B cell (primary cell): ENCODE measurements around the gene NT5DC3. TPM values are rescaled to one million over a fixed set of nuclear protein-coding genes. Genes with fewer than 3 reads are reported as not detected.

ENCODE experiments used
- ATAC-seq: fragments of 200-7000 bp; cut with Tn5 transposase; one replicate; pipeline ENCODE4 v1.10.0; 2021; ENCODE audit warnings: low read depth, mild to moderate bottlenecking, moderate number of reproducible peaks, moderate library complexity
- CTCF ChIA-PET: fragments of 350-600 bp; sonication (Branson Sonifier 250); formaldehyde crosslinking; loops from one replicate; lab custom pipeline; 2021; ENCODE audit warnings: antibody characterized with exemption, inconsistent platforms; lab: Charles Lee
- POLR2A ChIA-PET: fragments of 350-600 bp; sonication (Branson Sonifier 250); formaldehyde crosslinking; loops from one replicate; lab custom pipeline; 2021; ENCODE audit warnings: antibody characterized with exemption; lab: Charles Lee
- DNase-seq: peaks from one replicate; pipeline ENCODE4 v3.0.0; 2013
- H2AFZ ChIP-seq: 2 replicates; pipeline ENCODE4 v1.6.1; 2012; ENCODE audit warnings: mild to moderate bottlenecking, low read depth, low read length; ENCODE audit not compliant: insufficient read depth, poor library complexity, severe bottlenecking
- H3K27ac ChIP-seq, 2 donors: 1 replicate in 1 of 2; 2 replicates in 1 of 2; pipeline ENCODE4 v1.5.1; 2012 to 2013; ENCODE audit warnings: low read length in 2 of 2, mild to moderate bottlenecking in 2 of 2, moderate library complexity in 1 of 2
- H3K27me3 ChIP-seq, 4 experiments: fragments of 200-600 bp in 1 of 4; sonication (generic) in 1 of 4; replicated peaks in 1 of 4; 1 replicate in 2 of 4; 2 replicates in 2 of 4; pipeline versions ENCODE4 v1.6.1 to v1.7.0; 2013 to 2016; ENCODE audit warnings: low read length in 3 of 4, mild to moderate bottlenecking in 2 of 4, mixed read lengths in 1 of 4, moderate library complexity in 1 of 4; ENCODE audit not compliant: insufficient read depth in 4 of 4, control insufficient read depth in 3 of 4; ENCODE audit errors: control extremely low read depth in 1 of 4
- H3K36me3 ChIP-seq, 2 experiments: replicated peaks in 1 of 2; 1 replicate in 1 of 2; 2 replicates in 1 of 2; pipeline versions ENCODE4 v1.6.1 to v1.7.1; 2013; ENCODE audit warnings: low read length in 1 of 2; ENCODE audit not compliant: insufficient read depth in 2 of 2, control insufficient read depth in 1 of 2; ENCODE audit errors: control extremely low read depth in 1 of 2, extremely low read depth in 1 of 2
- H3K4me1 ChIP-seq, 2 donors: fragments of 200-600 bp in 1 of 2; sonication (generic) in 1 of 2; 1 replicate in 1 of 2; 2 replicates in 1 of 2; pipeline versions ENCODE4 v1.5.1 to v1.6.1; 2013 to 2017; ENCODE audit warnings: low read length in 2 of 2; ENCODE audit not compliant: control insufficient read depth in 2 of 2, insufficient read depth in 2 of 2
- H3K4me2 ChIP-seq: replicated peaks from 2 replicates; pipeline ENCODE3; 2012; ENCODE audit warnings: mild to moderate bottlenecking, low read depth, low read length; ENCODE audit not compliant: poor library complexity, severe bottlenecking
- H3K4me3 ChIP-seq, 5 experiments: fragments of 200-600 bp in 1 of 5; sonication (generic) in 1 of 5; 1 replicate in 3 of 5; 2 replicates in 2 of 5; pipeline versions ENCODE4 v1.5.1 to v1.7.0; 2011 to 2016; ENCODE audit warnings: low read length in 4 of 5, mild to moderate bottlenecking in 4 of 5, low read depth in 2 of 5, control low read depth in 1 of 5, moderate library complexity in 1 of 5; ENCODE audit not compliant: insufficient read depth in 1 of 5; ENCODE audit errors: control extremely low read depth in 1 of 5, extremely low read depth in 1 of 5
- H3K79me2 ChIP-seq: fragments of 200-600 bp; sonication (generic); one replicate; pipeline ENCODE4 v1.6.0; 2016; ENCODE audit warnings: low read length; ENCODE audit not compliant: control insufficient read depth, insufficient read depth
- H3K9ac ChIP-seq: fragments of 200-600 bp; sonication (generic); 2 replicates; pipeline ENCODE4 v1.6.1; 2017; ENCODE audit warnings: mild to moderate bottlenecking, low read length, moderate library complexity
- H3K9me3 ChIP-seq, 3 donors: one replicate each; pipeline versions ENCODE4 v1.6.1 to v1.7.1; 2013; ENCODE audit warnings: low read length in 2 of 3; ENCODE audit not compliant: control insufficient read depth in 2 of 3, insufficient read depth in 1 of 3; ENCODE audit errors: control extremely low read depth in 1 of 3
- H4K20me1 ChIP-seq: 2 replicates; pipeline ENCODE4 v1.6.0; 2012; ENCODE audit warnings: mild to moderate bottlenecking, low read length; ENCODE audit not compliant: insufficient read depth, control insufficient read depth, poor library complexity, severe bottlenecking
- H3K27ac Mint-ChIP-seq: one replicate; pipeline ENCODE4 v1.8.0; 2021; ENCODE audit warnings: mixed read lengths
- H3K27me3 Mint-ChIP-seq: one replicate; pipeline ENCODE4 v1.8.0; 2021; ENCODE audit warnings: mixed read lengths
- H3K4me1 Mint-ChIP-seq: one replicate; pipeline ENCODE4 v1.8.0; 2021; ENCODE audit warnings: mixed read lengths
- H3K4me3 Mint-ChIP-seq: one replicate; pipeline ENCODE4 v1.8.0; 2021; ENCODE audit warnings: mixed read lengths
- H3K9me3 Mint-ChIP-seq: one replicate; pipeline ENCODE4 v1.8.0; 2022; ENCODE audit warnings: mixed read lengths; ENCODE audit not compliant: insufficient read depth
- EZH2 ChIP-seq: IDR thresholded peaks from 2 replicates; pipeline ENCODE4 v1.6.1; 2012; ENCODE audit warnings: borderline replicate concordance, low read depth, mild to moderate bottlenecking, moderate library complexity, low read length; ENCODE audit not compliant: insufficient read depth, poor library complexity, severe bottlenecking
- WGBS: methylation state at CpG from one replicate; pipeline ENCODE4 v1.1.5; 2013; ENCODE audit warnings: missing lambda C conversion rate; ENCODE audit not compliant: insufficient coverage; 5-methylcytosine and 5-hydroxymethylcytosine counted together
- intact Hi-C: fragments of 100-400 bp; cut with micrococcal nuclease; formaldehyde crosslinking; loops from one replicate; pipeline ENCODE4 v1.10.0; 2022
- polyA plus RNA-seq: library from polyadenylated mRNA; depleted of rRNA; stranded (reverse); fragments of >200 nt; gene quantifications from 2 replicates; pipeline ENCODE4 v1.2.3, GENCODE V29; 2012
- total RNA-seq, 2 donors: library from RNA; stranded (reverse); fragments of 120-200 nt in 1 of 2; gene quantifications; 1 replicate in 1 of 2; 2 replicates in 1 of 2; pipeline versions ENCODE4 v1.2.3 to v1.2.4, GENCODE V29; 2013 to 2022
- TF ChIP-seq, protein P1 (sequence below): fragments of 200-600 bp; IDR thresholded peaks from one replicate; pipeline ENCODE4 v1.8.0; 2022; ENCODE audit warnings: antibody characterized with exemption, mild to moderate bottlenecking

Gene NT5DC3
- total and polyA plus RNA-seq, 2 donors (not counting 1 experiment from before 2014, with no cell fraction given) = 4.4 to 10.6 TPM

DNA sequence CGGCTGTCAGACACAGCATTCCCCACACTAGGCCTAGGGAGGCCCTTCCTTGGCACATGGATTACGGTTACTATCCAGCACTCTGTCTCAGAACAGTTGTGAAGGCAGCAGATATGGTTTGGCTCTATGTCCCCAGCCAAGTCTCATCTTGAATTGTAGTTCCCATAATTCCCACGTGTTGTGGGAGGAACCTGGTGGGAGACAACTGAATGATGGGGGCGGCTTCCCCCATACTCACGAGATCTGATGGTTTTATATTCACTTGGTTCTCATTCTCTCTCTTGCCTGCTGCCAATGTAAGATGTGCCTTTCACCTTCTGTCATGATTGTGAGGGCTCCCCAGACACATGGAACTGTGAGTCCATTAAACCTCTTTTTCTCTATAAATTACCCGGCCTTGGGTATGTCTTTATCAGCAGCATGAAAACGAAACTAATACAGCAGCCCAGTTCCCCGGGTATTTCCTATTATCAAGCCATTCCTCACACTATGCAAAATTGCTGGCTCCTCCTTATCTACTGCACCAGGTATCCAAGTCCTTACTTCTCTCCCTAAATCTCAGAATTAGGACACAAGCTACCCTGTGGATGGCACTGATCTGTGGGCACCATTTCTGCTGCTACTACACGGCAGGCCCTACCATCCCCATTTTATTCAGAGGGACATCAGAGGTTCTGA, 33.3 kb downstream of the NT5DC3 start:
- DNase-seq (no peak), ATAC-seq (no peak)
- Histone ChIP-seq H3K4me3 (no peak overlapping the region), H3K9ac (no peak overlapping the region), H2AFZ (no peak overlapping the region), H3K4me1 (no peaks in the 10 kb centered on the region), H4K20me1 (no peaks in the 10 kb centered on the region), H3K9me3 (no peaks in the 10 kb centered on the region), H3K27me3 (no peaks in the 10 kb centered on the region), H3K27ac (no peak overlapping the region), H3K79me2 (no peaks in the 10 kb centered on the region), H3K36me3 (peaks cover 6 to 32% of the 10 kb centered on the region in 2 experiments), H3K4me2 (no peak overlapping the region)
- H3K4me3 Mint-ChIP-seq = no peak overlapping the region
- no peaks in the 10 kb centered on the region for H3K4me1 Mint-ChIP-seq
- no peak overlapping the region for H3K27ac Mint-ChIP-seq
- no peak for TF ChIP-seq EZH2
- TF ChIP-seq, protein P1, sequence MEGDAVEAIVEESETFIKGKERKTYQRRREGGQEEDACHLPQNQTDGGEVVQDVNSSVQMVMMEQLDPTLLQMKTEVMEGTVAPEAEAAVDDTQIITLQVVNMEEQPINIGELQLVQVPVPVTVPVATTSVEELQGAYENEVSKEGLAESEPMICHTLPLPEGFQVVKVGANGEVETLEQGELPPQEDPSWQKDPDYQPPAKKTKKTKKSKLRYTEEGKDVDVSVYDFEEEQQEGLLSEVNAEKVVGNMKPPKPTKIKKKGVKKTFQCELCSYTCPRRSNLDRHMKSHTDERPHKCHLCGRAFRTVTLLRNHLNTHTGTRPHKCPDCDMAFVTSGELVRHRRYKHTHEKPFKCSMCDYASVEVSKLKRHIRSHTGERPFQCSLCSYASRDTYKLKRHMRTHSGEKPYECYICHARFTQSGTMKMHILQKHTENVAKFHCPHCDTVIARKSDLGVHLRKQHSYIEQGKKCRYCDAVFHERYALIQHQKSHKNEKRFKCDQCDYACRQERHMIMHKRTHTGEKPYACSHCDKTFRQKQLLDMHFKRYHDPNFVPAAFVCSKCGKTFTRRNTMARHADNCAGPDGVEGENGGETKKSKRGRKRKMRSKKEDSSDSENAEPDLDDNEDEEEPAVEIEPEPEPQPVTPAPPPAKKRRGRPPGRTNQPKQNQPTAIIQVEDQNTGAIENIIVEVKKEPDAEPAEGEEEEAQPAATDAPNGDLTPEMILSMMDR = no peak
- intact Hi-C loops = no loop called here
- CTCF ChIA-PET = interaction anchor here (0.5 kb wide), 1 partner anchor 525 kb away, joined by 3 read pairs; no protein-coding TSS in a partner anchor
- 90% methylated on average over 7 of the region's 9 CpGs for WGBS
- H3K27me3 Mint-ChIP-seq = no peaks in the 10 kb centered on the region
- POLR2A ChIA-PET = no interaction called here
- H3K9me3 Mint-ChIP-seq = no peaks in the 10 kb centered on the region

DNA sequence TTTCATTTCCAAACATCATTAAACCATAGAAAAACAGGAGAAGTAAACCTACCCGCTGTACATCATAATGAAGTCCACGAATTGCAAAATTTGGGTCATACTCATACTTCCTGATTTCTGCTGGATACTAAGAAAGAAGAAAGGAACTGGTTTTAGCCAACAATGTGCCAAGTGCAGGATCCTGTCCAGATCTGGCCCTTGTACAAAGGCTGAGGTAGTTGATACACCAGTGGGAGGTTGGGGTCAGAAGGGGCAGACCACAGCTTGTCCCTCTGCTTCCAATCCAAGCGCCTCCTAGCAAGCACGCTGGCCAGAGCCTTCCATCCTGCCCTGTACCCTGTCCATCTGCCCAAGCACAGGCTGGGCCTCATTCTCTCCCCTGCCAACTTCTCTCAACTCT, 34.2 kb downstream of the NT5DC3 start:
- no peaks in the 10 kb centered on the region for H3K9me3 Mint-ChIP-seq
- Histone ChIP-seq H3K9ac (no peak overlapping the region), H3K4me2 (no peak overlapping the region), H4K20me1 (no peaks in the 10 kb centered on the region), H3K36me3 (peaks cover 6 to 34% of the 10 kb centered on the region in 2 experiments), H3K27me3 (no peaks in the 10 kb centered on the region), H3K9me3 (no peaks in the 10 kb centered on the region), H2AFZ (no peak overlapping the region), H3K4me3 (no peak overlapping the region), H3K79me2 (no peaks in the 10 kb centered on the region), H3K27ac (no peak overlapping the region), H3K4me1 (no peaks in the 10 kb centered on the region)
- no peak for ATAC-seq
- no peak for DNase-seq
- no peak overlapping the region for H3K4me3 Mint-ChIP-seq
- TF ChIP-seq, protein P1 = no peak
- TF ChIP-seq EZH2 = no peak
- H3K27ac Mint-ChIP-seq = no peak overlapping the region
- no peaks in the 10 kb centered on the region for H3K27me3 Mint-ChIP-seq
- no peaks in the 10 kb centered on the region for H3K4me1 Mint-ChIP-seq
- ChIA-PET CTCF (no interaction called here), POLR2A (no interaction called here)
- 100% methylated on average over 2 of the region's 4 CpGs for WGBS
- intact Hi-C loops = no loop called here
